HFF-Myc (cell line): ENCODE results near the gene RXRA.
A peak's percentile ranks its signal among the peaks of the same experiment; 100 is the strongest.

Source experiments
- DNase-seq: peaks from one replicate; pipeline ENCODE4 v3.0.0-alpha.2; 2011; ENCODE audit warnings: low read depth; ENCODE audit errors: extremely low read depth
- H3K4me3 ChIP-seq: replicated peaks from 2 replicates; pipeline ENCODE4 v1.5.1; 2011; ENCODE audit warnings: low read depth, mild to moderate bottlenecking, control low read depth, low read length
- TF ChIP-seq, protein P1 (sequence below): IDR thresholded peaks from 2 replicates; pipeline ENCODE4 v1.5.1; 2012; ENCODE audit warnings: mild to moderate bottlenecking, low read depth, low read length, control low read depth; ENCODE audit errors: missing control alignments

RXRA gene

DNA sequence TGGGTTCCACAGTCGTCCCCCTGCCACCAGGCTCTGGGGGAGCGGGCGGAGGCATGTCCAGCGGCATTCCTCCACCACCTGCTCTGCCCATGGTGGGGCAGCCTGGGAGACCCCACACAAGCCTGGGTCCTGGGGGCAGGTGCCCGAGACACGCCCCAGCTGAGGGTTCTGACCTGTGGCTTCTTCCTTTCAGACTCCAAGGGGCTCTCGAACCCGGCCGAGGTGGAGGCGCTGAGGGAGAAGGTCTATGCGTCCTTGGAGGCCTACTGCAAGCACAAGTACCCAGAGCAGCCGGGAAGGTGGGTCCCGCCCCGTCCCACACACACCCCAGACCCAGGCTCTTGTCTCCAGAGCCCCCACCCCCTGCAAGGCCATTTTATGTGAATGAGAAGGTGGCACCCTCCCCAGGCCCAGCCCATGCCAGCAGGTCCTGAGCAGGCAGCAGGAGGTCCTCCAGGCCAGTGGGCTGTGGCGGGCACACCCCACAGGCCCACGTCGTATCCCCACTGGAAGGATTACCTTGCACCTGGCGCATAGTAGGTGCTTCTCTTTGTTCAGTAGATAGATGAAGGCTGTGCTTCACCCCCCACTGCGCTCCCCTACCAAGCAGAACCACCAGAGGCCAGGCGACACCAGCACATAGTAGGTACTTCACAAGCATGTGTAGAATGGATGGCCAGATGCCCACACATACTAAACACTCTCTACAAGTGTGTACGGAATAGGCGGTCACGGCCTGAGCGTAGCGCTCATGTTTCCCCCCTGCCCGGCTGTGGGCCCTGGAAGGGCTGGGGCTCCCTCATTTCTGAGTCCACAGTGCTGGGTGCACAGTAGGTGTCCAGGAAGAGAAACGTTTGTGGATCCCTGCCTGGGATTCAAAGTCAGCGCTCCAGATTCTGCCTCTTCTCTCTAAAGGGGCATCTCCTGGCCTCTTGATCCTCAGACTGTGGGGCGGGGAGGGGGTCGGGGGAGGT lies 107.9 kb downstream of the RXRA start:
- no peak for DNase-seq
- TF ChIP-seq, protein P1, sequence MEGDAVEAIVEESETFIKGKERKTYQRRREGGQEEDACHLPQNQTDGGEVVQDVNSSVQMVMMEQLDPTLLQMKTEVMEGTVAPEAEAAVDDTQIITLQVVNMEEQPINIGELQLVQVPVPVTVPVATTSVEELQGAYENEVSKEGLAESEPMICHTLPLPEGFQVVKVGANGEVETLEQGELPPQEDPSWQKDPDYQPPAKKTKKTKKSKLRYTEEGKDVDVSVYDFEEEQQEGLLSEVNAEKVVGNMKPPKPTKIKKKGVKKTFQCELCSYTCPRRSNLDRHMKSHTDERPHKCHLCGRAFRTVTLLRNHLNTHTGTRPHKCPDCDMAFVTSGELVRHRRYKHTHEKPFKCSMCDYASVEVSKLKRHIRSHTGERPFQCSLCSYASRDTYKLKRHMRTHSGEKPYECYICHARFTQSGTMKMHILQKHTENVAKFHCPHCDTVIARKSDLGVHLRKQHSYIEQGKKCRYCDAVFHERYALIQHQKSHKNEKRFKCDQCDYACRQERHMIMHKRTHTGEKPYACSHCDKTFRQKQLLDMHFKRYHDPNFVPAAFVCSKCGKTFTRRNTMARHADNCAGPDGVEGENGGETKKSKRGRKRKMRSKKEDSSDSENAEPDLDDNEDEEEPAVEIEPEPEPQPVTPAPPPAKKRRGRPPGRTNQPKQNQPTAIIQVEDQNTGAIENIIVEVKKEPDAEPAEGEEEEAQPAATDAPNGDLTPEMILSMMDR = no peak
- no peak overlapping the region for H3K4me3 ChIP-seq

DNA sequence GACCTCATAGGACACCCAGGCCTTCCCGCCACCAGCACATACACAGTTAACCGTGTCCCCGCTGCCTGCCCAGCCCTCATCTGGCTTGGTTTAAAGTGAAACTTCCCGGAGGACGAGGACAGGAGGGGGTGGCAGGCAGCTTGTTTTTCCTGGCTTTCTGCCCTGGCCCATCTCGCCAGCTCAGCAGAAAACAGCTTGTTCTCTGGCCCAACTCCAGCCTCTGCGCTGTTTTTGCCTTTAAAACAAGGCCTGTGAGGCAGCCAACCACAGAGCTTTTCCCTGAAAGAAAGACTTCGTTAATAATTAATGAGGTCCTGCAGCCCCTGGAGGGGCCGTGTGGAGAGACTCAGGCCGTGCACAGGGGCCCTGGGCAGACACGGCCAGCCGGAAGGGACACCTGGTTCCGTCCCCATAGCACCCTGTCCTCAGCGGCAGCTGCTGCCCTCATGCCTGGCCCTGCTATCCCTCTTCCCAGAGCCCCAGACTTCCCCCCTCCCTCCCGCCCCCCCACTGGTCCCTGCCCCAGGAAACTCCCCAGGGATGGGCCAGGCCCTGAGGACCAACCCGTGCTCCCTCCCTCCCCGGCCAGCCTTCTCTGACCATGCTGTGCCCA lies 108.7 kb downstream of the RXRA start:
- peak; percentile 91 for DNase-seq
- no peak overlapping the region for H3K4me3 ChIP-seq
- TF ChIP-seq, protein P1 = no peak

DNA sequence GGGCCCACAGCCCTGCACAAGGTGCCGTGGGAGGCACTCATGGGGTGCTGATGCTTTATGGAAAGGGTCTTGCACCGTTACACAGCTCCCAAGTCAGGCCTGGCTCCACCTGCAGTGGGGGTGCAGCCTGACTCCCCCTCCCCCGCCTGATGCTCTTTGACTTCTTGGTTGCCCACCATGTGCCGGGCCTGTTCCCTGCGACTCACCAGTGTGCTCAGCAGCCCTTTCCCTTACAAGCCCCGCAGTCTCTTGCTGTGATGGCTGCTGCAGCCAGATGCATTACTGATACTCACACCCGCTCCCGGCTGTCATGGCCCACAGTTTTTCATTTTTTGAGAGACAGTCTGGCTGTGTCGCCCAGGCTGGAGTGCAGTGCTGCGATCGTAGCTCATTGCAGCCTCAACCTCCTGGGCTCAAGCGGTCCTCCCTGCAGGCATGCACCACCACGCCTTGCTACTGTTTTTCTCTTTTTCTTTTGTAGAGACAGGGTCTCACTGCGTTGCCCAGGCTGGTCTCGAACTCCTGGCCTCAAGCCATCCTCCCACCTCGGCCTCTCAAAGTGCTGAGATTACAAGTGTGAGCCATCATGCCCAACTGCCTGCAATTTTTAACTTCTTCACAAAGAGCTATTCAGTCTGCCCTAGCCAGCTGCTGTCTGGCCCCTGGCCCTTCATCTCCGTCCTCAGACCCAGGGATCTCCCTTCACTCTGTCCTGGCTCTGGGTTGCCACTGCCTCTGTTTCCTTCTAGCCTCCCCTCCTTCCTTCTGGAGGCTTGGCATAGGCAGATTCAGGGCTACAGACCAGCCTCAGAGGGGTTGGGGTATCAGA lies 109.5 kb downstream of the RXRA start:
- no peak for DNase-seq
- no peak overlapping the region for H3K4me3 ChIP-seq
- TF ChIP-seq, protein P1 = no peak

DNA sequence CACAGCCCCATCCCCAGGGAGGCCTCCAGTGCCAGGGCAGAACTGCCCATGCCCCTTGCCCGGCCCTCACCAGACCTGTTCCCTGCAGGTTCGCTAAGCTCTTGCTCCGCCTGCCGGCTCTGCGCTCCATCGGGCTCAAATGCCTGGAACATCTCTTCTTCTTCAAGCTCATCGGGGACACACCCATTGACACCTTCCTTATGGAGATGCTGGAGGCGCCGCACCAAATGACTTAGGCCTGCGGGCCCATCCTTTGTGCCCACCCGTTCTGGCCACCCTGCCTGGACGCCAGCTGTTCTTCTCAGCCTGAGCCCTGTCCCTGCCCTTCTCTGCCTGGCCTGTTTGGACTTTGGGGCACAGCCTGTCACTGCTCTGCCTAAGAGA lies 110.1 kb downstream of the RXRA start:
- DNase-seq = no peak
- no peak overlapping the region for H3K4me3 ChIP-seq
- TF ChIP-seq, protein P1 = no peak

DNA sequence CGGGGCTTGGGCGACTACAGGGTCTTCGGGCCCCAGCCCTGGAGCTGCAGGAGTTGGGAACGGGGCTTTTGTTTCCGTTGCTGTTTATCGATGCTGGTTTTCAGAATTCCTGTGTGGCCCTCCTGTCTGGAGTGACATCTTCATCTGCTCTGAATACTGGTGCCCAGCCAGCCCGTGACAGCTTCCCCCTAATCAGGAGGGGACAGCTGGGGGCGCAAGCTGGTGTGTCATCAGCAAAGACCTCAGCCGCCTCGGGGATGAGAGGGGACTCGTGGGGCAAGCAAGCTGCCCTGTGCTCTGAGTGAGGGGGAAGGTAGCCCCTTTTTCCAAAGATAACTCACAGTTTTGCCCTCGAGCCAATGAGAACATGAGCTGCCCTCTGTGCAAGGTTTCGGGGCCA lies 110.7 kb downstream of the RXRA start:
- TF ChIP-seq, protein P1 = no peak
- H3K4me3 ChIP-seq = no peak overlapping the region
- DNase-seq = no peak

DNA sequence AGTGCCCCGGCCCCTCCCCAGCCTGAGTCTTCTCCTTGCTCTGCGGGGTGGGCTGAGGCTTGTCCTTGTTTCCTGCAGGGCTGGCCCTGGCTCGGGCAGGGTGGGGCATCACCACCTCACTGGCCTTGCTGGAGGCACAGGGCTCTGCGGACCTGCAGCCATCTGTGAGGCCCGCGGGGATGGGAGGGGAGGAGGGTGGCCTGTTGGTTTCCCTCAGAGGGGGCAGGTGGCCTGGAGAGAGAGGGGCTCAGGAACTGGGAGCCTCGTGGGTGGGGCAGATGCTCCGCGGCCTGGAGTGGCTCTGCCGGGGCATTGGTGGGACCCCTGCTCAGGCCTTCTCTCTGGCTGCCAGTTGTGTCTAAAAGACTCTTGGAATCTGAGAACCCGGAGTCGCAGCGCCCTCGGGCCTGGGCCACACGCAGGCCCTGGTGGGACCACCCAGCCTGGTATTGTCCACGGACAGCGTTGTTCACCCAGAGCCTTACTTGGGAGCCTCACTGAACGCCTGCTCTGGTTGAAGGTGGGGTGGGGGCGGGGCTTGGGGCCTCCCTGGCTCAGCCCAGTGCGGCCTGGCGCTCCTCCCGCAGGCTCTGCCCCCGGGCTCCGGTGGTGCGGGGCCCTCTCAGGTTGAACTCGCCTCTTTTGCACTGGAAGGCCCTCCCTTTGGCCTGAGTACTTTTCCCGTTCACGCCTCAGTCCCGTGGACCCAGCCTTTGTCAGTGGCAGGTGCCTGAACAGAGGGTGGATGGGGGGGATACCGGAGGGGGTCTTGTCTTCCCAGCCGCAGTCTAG lies 111.3 kb downstream of the RXRA start:
- H3K4me3 ChIP-seq = no peak overlapping the region
- no peak for DNase-seq
- TF ChIP-seq, protein P1 = no peak
